Neural cell (in vitro differentiated cells): ENCODE results near the gene OGDH.

Experiments
- CTCF ChIP-seq: fragments of 450-650 bp; IDR thresholded peaks from 2 replicates; pipeline ENCODE4 v1.5.1; 2014; ENCODE audit warnings: antibody characterized with exemption, mild to moderate bottlenecking, moderate library complexity; ENCODE audit not compliant: poor library complexity, severe bottlenecking
- EP300 ChIP-seq: fragments of 450-650 bp; conservative IDR thresholded peaks from 2 replicates; pipeline ENCODE4 v1.6.1; 2014; ENCODE audit warnings: antibody characterized with exemption, mild to moderate bottlenecking, moderate library complexity; ENCODE audit not compliant: poor library complexity, severe bottlenecking
- MXI1 ChIP-seq: fragments of 450-650 bp; conservative IDR thresholded peaks from 2 replicates; pipeline ENCODE4 v1.6.1; 2014; ENCODE audit warnings: antibody characterized with exemption, mild to moderate bottlenecking; ENCODE audit not compliant: poor library complexity, severe bottlenecking
- TAF1 ChIP-seq: IDR thresholded peaks from 2 replicates; pipeline ENCODE4 v1.6.1; 2012; ENCODE audit warnings: low read depth

GRCh38 chr7:44698046-44698580, 91.7 kb downstream of the OGDH start:
- TF ChIP-seq CTCF (no peak), TAF1 (no peak), EP300 (no peak), MXI1 (no peak)
